OCI-LY1 (cell line): ENCODE data around the gene ZNF608.

ENCODE experiments used
- CTCF ChIP-seq: fragments of 200-600 bp; sonication (generic), shearing (Covaris generic); IDR thresholded peaks from 2 replicates; pipeline ENCODE4 v1.5.1; 2017; ENCODE audit warnings: mild to moderate bottlenecking, antibody characterized with exemption, low read length, moderate library complexity, mixed read lengths
- EZH2 ChIP-seq: fragments of 200-600 bp; sonication (generic), shearing (Covaris generic); IDR thresholded peaks from 2 replicates; pipeline ENCODE4 v1.8.0; 2017; ENCODE audit warnings: borderline replicate concordance, mixed run types, mild to moderate bottlenecking, antibody characterized with exemption, low read length, moderate library complexity, mixed read lengths

- TF ChIP-seq CTCF = no peak
- TF ChIP-seq EZH2 = no peak
These were observed 30.3 kb downstream of the ZNF608 start for GRCh38 chr5:124716169-124716568.
